Activated T-helper 9 cell treated with anti-CD3 and anti-CD28 coated beads, Interleukin-2, amount 50 U/mL, for 16 hours (primary cell): Measurements from ENCODE around the gene CD320.

ENCODE experiments used
- DNase-seq: peaks from one replicate; pipeline ENCODE4 v3.0.0-alpha.2; 2020; ENCODE audit warnings: low read depth

Gene CD320

GRCh38 chr19:8253678-8254077, 54.5 kb downstream of the CD320 start:
- DNase-seq: no peak

- DNase-seq: peak; percentile 76
Observed at GRCh38 chr19:8252922-8253589, 55.1 kb downstream of the CD320 start.
